Hematopoietic multipotent progenitor cell (in vitro differentiated cells): ENCODE results near the gene C1RL. TPM values are rescaled to one million over a fixed set of nuclear protein-coding genes. Genes with fewer than 3 reads are reported as not detected.

Experiments used
- DNase-seq, 3 donors: peaks; one replicate each; pipeline ENCODE4 v3.0.0-alpha.2; 2011 to 2015; ENCODE audit warnings: low read depth in 2 of 3, low spot score in 2 of 3
- total RNA-seq: library from RNA; depleted of rRNA; stranded (reverse); fragments of >200 nt; gene quantifications from one replicate; pipeline ENCODE4 v1.2.3, GENCODE V29; 2012

The C1RL gene
- total RNA-seq, 1 donor = 71.9 TPM

- no peak for DNase-seq
Observed at GRCh38 chr12:7093892-7094291, 15.1 kb downstream of the C1RL start.

DNA sequence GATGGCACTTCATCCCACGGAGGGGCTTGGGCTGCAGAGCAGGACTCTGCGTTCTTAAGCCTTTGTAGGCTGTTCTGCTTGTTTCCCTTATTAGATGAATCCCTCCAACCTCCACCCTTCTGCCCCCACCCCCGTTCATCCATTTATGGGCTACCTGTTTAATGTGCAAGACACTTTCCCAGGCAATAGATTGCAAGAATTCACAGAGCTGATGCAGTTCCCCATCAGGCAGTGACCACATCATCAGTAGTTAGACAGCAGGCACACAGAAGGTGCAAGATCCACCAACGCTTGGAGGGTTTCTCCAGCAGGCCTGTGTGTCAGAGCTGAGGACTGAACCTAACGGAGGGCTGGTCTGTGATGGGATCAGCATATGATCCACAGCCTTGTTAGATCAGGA lies 15.5 kb downstream of the C1RL start:
- DNase-seq = no peak

- DNase-seq = no peak
Observed at GRCh38 chr12:7092986-7093460, 16.0 kb downstream of the C1RL start.

- DNase-seq = peak; percentile 40 to 80 (median 55)
Observed at GRCh38 chr12:7092229-7092985, 16.6 kb downstream of the C1RL start, which contains the start of gene C1R. Gene C1R, minus strand, starts transcription at chr12:7092445. Its CDS starts 57 bp downstream, at chr12:7092388.

DNA sequence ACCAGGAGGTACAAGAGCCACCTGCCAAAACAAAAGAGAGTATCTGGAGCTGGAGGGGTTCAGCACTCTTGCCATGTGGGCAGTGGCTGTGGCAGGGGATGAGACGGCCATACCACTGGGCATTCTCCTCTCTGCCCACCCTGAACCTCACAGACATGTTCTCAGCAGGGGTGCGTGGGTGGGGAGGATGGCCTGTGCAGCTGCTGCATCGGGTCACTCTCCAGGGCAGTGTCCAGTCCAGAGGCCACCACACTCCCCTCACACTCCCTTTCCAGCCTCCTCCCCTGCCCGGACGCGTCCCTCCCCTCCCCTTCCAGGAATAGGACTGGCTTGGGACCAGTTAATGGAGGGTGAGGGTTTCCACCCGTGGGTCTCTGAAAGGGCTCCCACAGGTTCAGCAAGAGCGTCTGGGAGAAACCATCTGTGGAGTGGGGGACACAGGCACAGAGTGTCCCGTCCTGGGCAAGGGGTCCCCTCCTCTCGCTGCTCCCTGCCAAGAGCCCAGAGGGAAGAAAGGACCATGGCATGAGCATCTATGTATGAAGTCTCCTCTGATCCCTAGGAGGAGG lies 17.3 kb downstream of the C1RL start:
- no peak for DNase-seq

DNA sequence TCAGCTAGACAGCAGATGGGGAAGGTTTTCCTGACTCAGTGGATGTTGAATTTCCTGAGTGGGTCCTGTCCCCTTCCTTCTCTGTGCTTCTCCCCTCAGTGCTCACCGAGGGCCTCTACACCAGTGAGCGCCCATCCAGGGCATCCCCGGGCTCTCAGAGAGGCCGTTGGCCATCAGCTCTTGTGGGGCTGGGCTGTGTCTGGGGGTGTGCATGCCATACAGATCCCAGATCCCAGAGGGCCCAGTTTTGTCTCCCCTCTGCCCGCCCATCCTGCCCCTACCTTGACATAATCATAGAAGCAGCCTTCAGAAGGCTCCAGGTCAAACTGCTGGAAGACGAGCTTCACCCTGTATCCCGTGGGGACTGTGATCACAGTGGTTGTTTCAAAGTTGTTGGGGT lies 17.8 kb downstream of the C1RL start:
- DNase-seq = no peak

GRCh38 chr12:7090222-7090998 lies 18.6 kb downstream of the C1RL start:
- no peak for DNase-seq

GRCh38 chr12:7089196-7089871 lies 19.7 kb downstream of the C1RL start:
- DNase-seq = no peak

- no peak for DNase-seq
Observed at GRCh38 chr12:7083125-7083524, 25.9 kb downstream of the C1RL start.

DNA sequence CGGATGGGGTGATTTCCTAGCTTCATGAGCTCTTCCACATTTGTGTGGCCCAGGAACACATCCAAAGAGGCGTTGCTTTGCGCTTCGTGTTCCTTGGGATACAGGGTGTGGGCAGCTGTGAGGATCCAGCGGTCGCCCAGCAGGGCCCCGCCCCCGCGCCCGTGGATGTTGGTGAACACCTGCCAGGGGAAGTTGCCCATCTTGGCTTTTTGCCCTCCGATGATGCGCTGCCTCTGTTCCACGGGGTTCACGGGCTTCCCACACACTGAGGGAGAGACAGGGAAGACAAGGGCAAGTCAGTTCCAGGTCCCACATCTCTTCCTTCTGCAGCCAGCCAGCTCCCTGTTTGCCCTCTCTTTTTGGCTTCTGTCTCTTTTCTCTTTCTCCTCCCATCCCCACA lies 28.0 kb downstream of the C1RL start:
- DNase-seq = no peak

DNA sequence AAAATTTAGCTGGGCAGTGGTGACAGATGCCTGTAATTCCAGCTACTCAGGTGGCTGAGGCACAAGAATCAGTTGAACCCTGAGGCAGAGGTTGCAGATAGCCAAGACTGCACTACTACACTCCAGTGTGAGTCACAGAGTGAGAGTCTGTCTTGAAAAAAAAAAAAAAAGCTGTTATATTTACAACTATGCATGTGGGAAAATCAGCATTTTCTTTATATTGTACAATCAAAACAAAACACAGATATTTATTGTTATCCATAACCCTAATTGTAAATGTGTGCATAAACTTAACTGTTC lies 29.2 kb downstream of the C1RL start:
- DNase-seq = no peak

GRCh38 chr12:7078163-7078562 lies 30.9 kb downstream of the C1RL start:
- DNase-seq = peak in 1 of 3 donors; percentile 33

GRCh38 chr12:7076493-7076892 lies 32.5 kb downstream of the C1RL start:
- no peak for DNase-seq

DNA sequence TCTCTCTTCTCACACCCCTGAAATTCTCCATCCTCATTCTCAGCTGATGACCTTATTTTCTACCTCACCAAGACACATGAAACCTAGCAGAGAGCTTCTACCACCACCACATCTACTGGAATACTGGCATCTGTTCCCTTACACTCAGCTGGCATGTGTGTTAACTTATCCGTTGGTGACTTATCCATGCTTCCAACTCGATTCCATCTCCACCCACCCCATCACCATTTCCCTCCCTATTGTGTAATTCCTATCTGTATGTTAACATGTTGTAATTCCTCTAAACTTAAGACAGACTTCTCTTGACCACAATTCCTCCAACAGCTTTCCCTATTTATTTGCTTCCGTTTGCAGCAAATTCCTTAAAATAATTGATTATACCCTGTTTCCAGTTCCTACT lies 33.1 kb downstream of the C1RL start:
- DNase-seq = no peak

DNA sequence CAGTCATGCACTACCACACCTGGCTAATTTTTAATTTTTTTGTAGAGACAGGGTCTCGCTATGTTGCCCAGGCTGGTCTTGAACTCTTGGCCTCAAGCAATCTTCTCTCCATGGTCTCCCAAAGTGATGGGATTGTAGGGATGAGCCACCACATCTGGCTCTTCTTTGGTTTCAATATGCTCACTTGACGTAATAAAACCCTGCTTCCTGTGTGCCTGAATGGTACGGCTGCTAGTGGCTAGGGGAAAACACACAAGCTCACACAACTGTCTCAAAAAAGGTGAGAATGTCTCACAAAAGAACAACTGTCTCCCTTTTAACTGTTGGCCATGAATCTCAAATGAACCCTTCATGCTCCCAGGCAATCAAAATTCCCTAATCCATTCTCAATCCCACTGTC lies 33.5 kb downstream of the C1RL start:
- DNase-seq = no peak

GRCh38 chr12:7073946-7074345 lies 35.1 kb downstream of the C1RL start:
- peak in 1 of 3 donors; percentile 60 for DNase-seq

DNA sequence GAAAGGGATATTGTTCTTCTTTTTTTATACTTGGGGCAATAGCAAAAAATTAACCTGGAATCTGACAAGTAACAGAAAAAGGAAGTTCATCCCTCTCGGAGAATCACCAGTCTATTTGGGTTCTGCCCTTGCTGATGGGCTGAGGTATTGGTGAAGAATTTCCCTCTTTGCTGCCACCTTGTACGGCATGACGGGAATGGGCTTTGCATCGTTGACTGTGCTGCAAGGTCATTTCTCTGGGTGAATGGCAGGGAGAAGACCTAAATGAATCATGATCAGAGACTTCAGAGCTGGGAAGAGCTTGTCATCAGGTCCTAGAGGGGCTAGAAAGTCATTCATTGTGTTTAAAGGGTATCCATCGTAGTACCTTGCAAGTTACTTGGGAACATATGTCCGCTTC lies 36.5 kb downstream of the C1RL start:
- DNase-seq = no peak

DNA sequence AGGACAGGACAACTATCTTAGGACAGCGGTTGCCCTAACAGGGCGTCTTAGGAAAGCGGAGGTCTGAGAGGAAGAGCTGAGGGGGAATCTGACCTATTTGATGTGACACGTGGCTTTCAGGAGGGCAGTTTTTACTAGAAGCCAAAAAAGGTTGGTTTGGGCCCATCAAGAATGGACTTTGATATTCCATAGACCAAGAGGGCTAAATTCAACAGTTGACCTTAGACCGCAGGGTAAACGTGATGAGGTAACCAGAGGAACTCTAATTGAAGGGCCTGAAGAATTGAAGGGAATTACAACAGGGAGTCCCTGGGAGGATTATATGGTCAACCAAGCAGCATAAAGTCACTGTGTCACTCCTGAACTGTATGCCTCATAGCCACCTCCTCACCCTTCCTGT lies 37.0 kb downstream of the C1RL start:
- DNase-seq = no peak

DNA sequence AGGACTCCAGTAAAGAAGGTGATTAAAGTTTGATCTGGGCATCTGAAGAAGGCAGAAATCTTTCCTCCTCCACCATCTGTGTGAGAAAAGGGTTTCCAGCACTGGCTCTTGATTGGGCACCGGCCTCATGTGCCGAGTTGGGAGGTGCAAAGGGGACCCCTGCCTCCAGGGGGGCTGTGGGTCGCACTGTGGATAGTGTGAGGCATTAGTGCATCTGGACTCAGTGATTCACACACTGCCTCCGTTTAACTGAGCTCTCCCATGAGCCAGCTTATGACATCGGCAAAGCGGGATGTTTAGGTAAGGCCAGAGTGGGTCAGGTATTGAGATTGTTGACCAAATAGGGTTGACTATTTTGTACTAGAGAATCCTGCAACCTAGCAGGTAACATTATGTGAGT lies 39.6 kb downstream of the C1RL start:
- DNase-seq = no peak

- DNase-seq = no peak
Observed at GRCh38 chr12:7068994-7069346, 40.0 kb downstream of the C1RL start.

- peak in 2 of 3 donors; percentile 84 to 92 for DNase-seq
Observed at GRCh38 chr12:7068240-7068993, 40.6 kb downstream of the C1RL start.
